Activated naive CD8-positive, alpha-beta T cell (primary cell): Measurements from ENCODE around the gene EOMES.

Source experiments
- H3K27ac Mint-ChIP-seq: one replicate; pipeline ENCODE4 v1.8.0; 2021; ENCODE audit warnings: mixed read lengths
- H3K27me3 Mint-ChIP-seq: one replicate; pipeline ENCODE4 v1.8.0; 2021; ENCODE audit warnings: mixed read lengths
- H3K36me3 Mint-ChIP-seq: one replicate; pipeline ENCODE4 v1.8.0; 2021; ENCODE audit warnings: mixed read lengths
- H3K4me1 Mint-ChIP-seq: one replicate; pipeline ENCODE4 v1.8.0; 2021; ENCODE audit warnings: low read depth, mixed read lengths
- H3K4me3 Mint-ChIP-seq: one replicate; pipeline ENCODE4 v1.8.0; 2021; ENCODE audit warnings: mild to moderate bottlenecking, mixed read lengths
- H3K9me3 Mint-ChIP-seq: one replicate; pipeline ENCODE4 v1.8.0; 2021; ENCODE audit warnings: low read depth, mixed read lengths

The EOMES gene

GRCh38 chr3:27713435-27714145, 8.5 kb downstream of the EOMES start:
- Mint-ChIP-seq H3K9me3 (no peaks in the 10 kb centered on the region), H3K36me3 (peaks cover 4% of the 10 kb centered on the region), H3K4me3 (peak overlapping the region; percentile 95), H3K27me3 (peaks cover 14% of the 10 kb centered on the region), H3K27ac (peak overlapping the region; percentile 46), H3K4me1 (peaks cover 32% of the 10 kb centered on the region)

GRCh38 chr3:27713078-27713423, 9.1 kb downstream of the EOMES start:
- peaks cover 32% of the 10 kb centered on the region for H3K4me1 Mint-ChIP-seq
- H3K9me3 Mint-ChIP-seq, result no peaks in the 10 kb centered on the region
- H3K27me3 Mint-ChIP-seq, result peaks cover 14% of the 10 kb centered on the region
- H3K4me3 Mint-ChIP-seq, result peak overlapping the region; percentile 95
- peak overlapping the region; percentile 46 for H3K27ac Mint-ChIP-seq
- H3K36me3 Mint-ChIP-seq, result peaks cover 4% of the 10 kb centered on the region

DNA sequence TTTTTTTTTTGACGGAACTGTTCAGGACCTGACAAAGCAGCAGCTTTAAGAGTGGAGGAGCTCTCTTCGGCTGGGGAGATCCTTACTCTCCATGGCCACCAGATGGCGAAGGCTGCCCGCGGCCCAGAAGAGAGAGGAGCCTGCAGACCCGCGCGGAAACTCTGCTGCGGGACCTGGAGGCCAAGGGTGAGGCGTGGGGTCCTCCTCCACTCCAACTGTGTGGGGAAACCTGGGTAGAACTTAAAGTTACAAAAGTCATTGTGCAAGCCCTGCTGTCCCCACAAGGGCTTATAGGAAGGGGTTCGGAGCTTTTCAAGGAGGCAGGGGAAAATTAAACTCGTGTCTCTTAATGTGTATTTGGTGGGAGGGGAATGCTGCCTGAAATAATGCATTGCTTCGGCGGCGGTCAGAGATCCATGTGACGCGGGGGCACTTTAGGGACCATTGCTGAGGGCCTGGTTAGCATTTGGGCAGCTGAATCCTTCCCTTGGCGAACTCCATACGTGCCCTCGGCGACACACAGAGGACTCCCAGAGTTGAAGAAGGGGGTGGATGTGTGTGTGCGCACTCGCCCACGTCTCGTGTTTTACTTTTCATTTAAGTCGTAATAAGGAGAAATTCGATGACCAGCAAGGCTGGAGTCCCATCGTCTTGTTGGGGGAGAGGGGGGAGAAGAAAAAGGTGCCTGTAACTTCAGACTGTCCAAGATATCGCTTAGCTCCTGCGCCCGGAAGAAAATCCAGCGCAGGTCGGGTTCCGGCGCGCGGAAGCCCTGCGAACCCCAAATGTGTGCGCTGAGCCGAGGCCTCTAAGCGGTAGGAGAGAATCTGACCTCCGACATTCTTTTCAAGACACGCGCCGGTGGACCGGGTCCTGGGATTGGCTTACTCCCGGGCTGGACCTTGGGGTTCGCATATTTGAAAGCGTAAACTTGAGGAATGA, 9.7 kb downstream of the EOMES start:
- Mint-ChIP-seq H3K4me3 (peak overlapping the region; percentile 95), H3K36me3 (peaks cover 3% of the 10 kb centered on the region), H3K9me3 (no peaks in the 10 kb centered on the region), H3K4me1 (peaks cover 32% of the 10 kb centered on the region), H3K27me3 (peaks cover 14% of the 10 kb centered on the region), H3K27ac (peak overlapping the region; percentile 73)

GRCh38 chr3:27708250-27708649, 13.9 kb downstream of the EOMES start:
- H3K9me3 Mint-ChIP-seq, result no peaks in the 10 kb centered on the region
- H3K36me3 Mint-ChIP-seq, result no peaks in the 10 kb centered on the region
- H3K4me1 Mint-ChIP-seq, result peaks cover 8% of the 10 kb centered on the region
- no peak overlapping the region for H3K4me3 Mint-ChIP-seq
- no peak overlapping the region for H3K27ac Mint-ChIP-seq
- peaks cover 6% of the 10 kb centered on the region for H3K27me3 Mint-ChIP-seq

GRCh38 chr3:27699067-27699466, 23.1 kb downstream of the EOMES start:
- peaks cover 5% of the 10 kb centered on the region for H3K9me3 Mint-ChIP-seq
- H3K4me1 Mint-ChIP-seq, result no peaks in the 10 kb centered on the region
- no peak overlapping the region for H3K27ac Mint-ChIP-seq
- no peak overlapping the region for H3K4me3 Mint-ChIP-seq
- no peaks in the 10 kb centered on the region for H3K36me3 Mint-ChIP-seq
- no peaks in the 10 kb centered on the region for H3K27me3 Mint-ChIP-seq

DNA sequence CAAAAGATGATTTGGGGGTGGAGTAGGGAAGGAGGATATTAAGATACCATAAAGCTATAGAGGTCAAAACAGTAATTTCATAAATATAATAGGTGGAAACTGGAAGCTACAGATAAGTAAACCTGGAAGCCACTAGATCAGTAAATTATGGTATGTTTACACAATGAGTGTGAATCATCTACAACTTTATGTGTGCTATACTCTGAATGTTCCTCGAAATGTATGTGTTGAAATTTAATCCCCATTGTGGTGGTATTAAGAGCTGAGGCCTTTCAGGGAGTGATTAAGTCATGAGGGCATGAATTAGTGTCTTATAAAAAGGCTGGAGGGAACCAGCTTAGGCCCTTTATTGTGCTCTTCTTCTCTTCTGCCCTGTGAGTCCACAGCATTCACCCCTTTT, 25.2 kb downstream of the EOMES start:
- Mint-ChIP-seq H3K27ac (no peak overlapping the region), H3K4me3 (no peak overlapping the region), H3K4me1 (no peaks in the 10 kb centered on the region), H3K36me3 (no peaks in the 10 kb centered on the region), H3K27me3 (no peaks in the 10 kb centered on the region), H3K9me3 (peaks cover 5% of the 10 kb centered on the region)

- no peaks in the 10 kb centered on the region for H3K27me3 Mint-ChIP-seq
- no peak overlapping the region for H3K27ac Mint-ChIP-seq
- no peaks in the 10 kb centered on the region for H3K4me1 Mint-ChIP-seq
- no peak overlapping the region for H3K4me3 Mint-ChIP-seq
- peaks cover 15% of the 10 kb centered on the region for H3K9me3 Mint-ChIP-seq
- H3K36me3 Mint-ChIP-seq, result peaks cover 5% of the 10 kb centered on the region
Measured at GRCh38 chr3:27695636-27696035, 26.5 kb downstream of the EOMES start.

- no peaks in the 10 kb centered on the region for H3K27me3 Mint-ChIP-seq
- H3K4me3 Mint-ChIP-seq, result no peak overlapping the region
Measured at GRCh38 chr3:27688053-27688452, 34.1 kb downstream of the EOMES start.

DNA sequence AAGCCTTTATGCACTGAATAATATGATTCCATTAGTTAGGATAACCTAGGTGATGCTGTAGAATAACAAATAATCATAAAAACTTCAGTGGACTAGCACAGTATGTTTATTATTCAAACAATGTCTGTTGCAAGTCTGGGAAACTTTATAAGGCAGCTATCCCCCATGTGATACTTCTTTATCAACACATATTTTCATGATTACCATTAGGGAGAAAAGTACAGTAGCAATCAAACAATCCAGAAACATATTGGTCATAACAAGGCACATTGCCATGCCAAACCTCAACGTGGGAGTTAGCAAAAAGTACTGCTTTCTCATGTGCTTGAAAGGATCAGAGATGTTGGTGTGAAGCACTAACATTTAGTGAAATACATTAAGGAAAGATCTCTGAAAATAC, 35.5 kb downstream of the EOMES start:
- Mint-ChIP-seq H3K4me3 (no peak overlapping the region), H3K27ac (no peak overlapping the region), H3K27me3 (no peaks in the 10 kb centered on the region), H3K36me3 (peaks cover 8% of the 10 kb centered on the region), H3K9me3 (peaks cover 22% of the 10 kb centered on the region), H3K4me1 (no peaks in the 10 kb centered on the region)

More at GRCh38 chr3:27688053-27688452, 34.1 kb downstream of the EOMES start:
- peaks cover 23% of the 10 kb centered on the region for H3K9me3 Mint-ChIP-seq
- H3K4me1 Mint-ChIP-seq, result no peaks in the 10 kb centered on the region
- H3K36me3 Mint-ChIP-seq, result peaks cover 8% of the 10 kb centered on the region
- no peak overlapping the region for H3K27ac Mint-ChIP-seq

DNA sequence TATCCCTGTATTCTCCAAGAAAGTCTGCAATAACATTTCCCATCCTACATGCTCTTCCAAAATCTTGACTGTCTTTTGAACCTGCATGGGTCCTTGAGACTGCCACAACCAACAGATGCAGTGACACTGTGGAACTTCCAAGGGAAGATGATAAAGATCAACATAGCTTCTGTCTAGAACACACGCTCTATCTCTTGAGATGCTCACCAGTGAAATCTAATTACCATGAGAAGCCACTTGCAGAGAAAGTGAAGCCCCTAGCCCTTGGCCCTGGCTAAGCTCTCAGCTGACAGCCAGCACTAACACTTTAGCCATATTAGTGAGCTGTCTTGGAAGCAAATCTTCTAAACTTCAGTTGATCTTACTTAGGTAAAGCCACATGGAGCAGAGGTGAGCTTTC, 36.6 kb downstream of the EOMES start:
- no peak overlapping the region for H3K4me3 Mint-ChIP-seq
- H3K4me1 Mint-ChIP-seq, result peaks cover 6% of the 10 kb centered on the region
- no peak overlapping the region for H3K27ac Mint-ChIP-seq
- H3K36me3 Mint-ChIP-seq, result peaks cover 3% of the 10 kb centered on the region
- H3K27me3 Mint-ChIP-seq, result peaks cover 2% of the 10 kb centered on the region
- peaks cover 12% of the 10 kb centered on the region for H3K9me3 Mint-ChIP-seq

DNA sequence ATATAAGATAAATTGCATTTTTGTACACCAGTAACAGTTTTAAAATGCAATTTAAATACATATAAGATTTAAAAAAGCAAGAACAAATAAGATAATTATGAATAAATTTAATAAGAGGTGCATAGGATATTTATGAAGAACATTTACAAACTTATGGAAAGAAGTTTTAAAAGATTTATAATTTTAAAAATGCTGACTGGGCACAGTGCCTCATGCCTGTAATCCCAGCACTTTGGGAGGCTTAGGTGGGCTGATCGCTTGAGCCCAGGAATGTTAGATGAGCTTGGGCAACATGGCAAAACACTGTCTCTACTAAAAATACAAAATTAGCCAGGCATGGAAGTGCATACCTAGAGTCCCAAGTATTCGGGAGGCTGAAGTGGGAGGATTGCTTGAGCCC, 37.8 kb downstream of the EOMES start:
- Mint-ChIP-seq H3K4me3 (no peak overlapping the region), H3K27me3 (peaks cover 2% of the 10 kb centered on the region), H3K27ac (no peak overlapping the region), H3K4me1 (peaks cover 6% of the 10 kb centered on the region), H3K9me3 (peaks cover under 1% of the 10 kb centered on the region), H3K36me3 (no peaks in the 10 kb centered on the region)

- Mint-ChIP-seq H3K9me3 (no peaks in the 10 kb centered on the region), H3K36me3 (no peaks in the 10 kb centered on the region), H3K4me1 (peaks cover 6% of the 10 kb centered on the region), H3K4me3 (peak overlapping the region; percentile 76), H3K27me3 (peaks cover 2% of the 10 kb centered on the region), H3K27ac (peak overlapping the region; percentile 0)
Measured at GRCh38 chr3:27681249-27681748, 40.8 kb downstream of the EOMES start.

DNA sequence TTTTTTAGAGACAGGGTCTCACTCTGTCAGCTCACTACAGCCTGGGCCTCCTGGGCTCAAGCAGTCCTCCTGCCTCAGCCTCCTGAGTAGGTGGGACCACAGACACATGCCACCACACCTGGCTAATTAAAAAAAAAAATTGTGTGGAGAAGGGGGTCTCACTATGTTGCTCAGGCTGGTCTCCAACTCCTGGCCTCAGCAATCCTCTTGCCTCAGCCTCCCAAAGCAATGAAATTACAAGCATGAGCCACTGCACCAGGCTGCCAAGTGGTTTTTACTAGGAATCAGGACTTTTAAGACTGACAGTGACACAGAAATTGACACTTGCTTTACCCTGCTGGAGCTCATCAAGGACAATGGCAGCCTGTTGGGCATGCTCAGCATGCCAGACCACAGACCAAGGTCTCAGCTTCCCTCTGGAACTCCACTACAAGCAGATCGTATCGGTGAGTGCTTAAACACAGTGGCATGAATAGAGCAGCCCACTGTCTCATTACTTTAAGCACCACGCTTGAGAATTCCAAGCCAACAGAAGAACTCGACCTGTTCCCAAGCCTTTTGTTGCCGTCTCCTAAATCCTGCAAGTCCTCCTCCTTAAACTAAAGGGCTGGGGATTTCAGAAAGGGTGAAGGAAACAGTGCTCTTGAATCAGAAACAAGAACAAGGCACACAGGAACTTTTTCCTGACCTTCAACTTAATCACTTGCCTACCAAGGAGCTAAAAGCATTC, 41.4 kb downstream of the EOMES start:
- H3K4me1 Mint-ChIP-seq, result peaks cover 6% of the 10 kb centered on the region
- peaks cover 2% of the 10 kb centered on the region for H3K27me3 Mint-ChIP-seq
- no peaks in the 10 kb centered on the region for H3K36me3 Mint-ChIP-seq
- H3K4me3 Mint-ChIP-seq, result no peak overlapping the region
- H3K9me3 Mint-ChIP-seq, result no peaks in the 10 kb centered on the region
- H3K27ac Mint-ChIP-seq, result peak overlapping the region; percentile 0

GRCh38 chr3:27679691-27680090, 42.4 kb downstream of the EOMES start:
- Mint-ChIP-seq H3K36me3 (no peaks in the 10 kb centered on the region), H3K9me3 (no peaks in the 10 kb centered on the region), H3K4me3 (no peak overlapping the region), H3K27ac (no peak overlapping the region), H3K4me1 (peaks cover 6% of the 10 kb centered on the region), H3K27me3 (peaks cover 2% of the 10 kb centered on the region)

DNA sequence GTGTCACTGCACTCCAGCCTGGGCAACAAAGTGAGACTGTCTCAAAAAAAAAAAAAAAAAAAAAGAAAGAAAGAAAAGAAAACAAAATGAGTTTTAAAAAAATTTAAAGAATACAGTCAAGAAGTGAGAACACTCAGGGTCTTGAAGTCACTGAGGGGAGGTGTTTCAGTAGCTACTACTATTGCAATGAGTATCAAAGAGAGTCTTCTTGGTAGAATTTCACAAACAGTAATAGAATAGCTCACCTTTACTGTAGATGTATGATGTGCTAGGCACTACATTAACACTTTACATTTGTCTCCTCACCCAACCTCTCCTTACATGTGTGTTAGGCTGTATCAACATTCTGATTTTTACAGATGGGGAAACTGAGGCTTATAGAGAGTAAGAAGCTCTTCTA, 43.9 kb downstream of the EOMES start:
- Mint-ChIP-seq H3K27me3 (peaks cover 2% of the 10 kb centered on the region), H3K9me3 (no peaks in the 10 kb centered on the region), H3K27ac (no peak overlapping the region), H3K4me1 (peaks cover 6% of the 10 kb centered on the region), H3K4me3 (no peak overlapping the region), H3K36me3 (no peaks in the 10 kb centered on the region)
